Astrocyte (in vitro differentiated cells and primary cell): Measurements from ENCODE around the gene GLRX2.

Experiments used
- CTCF ChIP-seq: IDR thresholded peaks from 2 replicates; pipeline ENCODE4 v1.5.1; 2011; ENCODE audit warnings: low read depth, mild to moderate bottlenecking, inconsistent platforms, low read length, moderate library complexity; ENCODE audit not compliant: insufficient read depth
- EZH2 ChIP-seq: IDR thresholded peaks from 2 replicates; pipeline ENCODE4 v1.6.1; 2012; ENCODE audit warnings: mild to moderate bottlenecking, low read length, inconsistent platforms; ENCODE audit not compliant: insufficient read depth

- no peak for TF ChIP-seq CTCF
- no peak for TF ChIP-seq EZH2
Measured at GRCh38 chr1:193103759-193104501, 1.3 kb downstream of the GLRX2 start.
